Ishikawa (cell line): ENCODE results near the gene ADD3.

Source experiments
- CEBPB ChIP-seq: IDR thresholded peaks from 2 replicates; pipeline ENCODE4 v1.6.1; 2012
- CREB1 ChIP-seq: IDR thresholded peaks from 2 replicates; pipeline ENCODE4 v1.6.1; 2012; ENCODE audit warnings: low read depth
- EGR1 ChIP-seq: IDR thresholded peaks from 2 replicates; pipeline ENCODE4 v1.6.1; 2012
- EP300 ChIP-seq: IDR thresholded peaks from 2 replicates; pipeline ENCODE4 v1.6.1; 2012; ENCODE audit warnings: borderline replicate concordance
- FOXM1 ChIP-seq: IDR thresholded peaks from 2 replicates; pipeline ENCODE4 v1.6.1; 2012; ENCODE audit warnings: low read depth, borderline replicate concordance
- NFIC ChIP-seq: IDR thresholded peaks from 2 replicates; pipeline ENCODE4 v1.6.1; 2012
- RAD21 ChIP-seq: IDR thresholded peaks from 2 replicates; pipeline ENCODE4 v1.6.1; 2012; ENCODE audit warnings: low read depth
- REST ChIP-seq: IDR thresholded peaks from 2 replicates; pipeline ENCODE4 v1.6.1; 2012; ENCODE audit warnings: low read depth, mild to moderate bottlenecking
- TAF1 ChIP-seq: IDR thresholded peaks from 2 replicates; pipeline ENCODE4 v1.6.1; 2012; ENCODE audit warnings: low read depth, mild to moderate bottlenecking
- TCF12 ChIP-seq: IDR thresholded peaks from 2 replicates; pipeline ENCODE4 v1.6.1; 2012; ENCODE audit warnings: low read depth
- TEAD4 ChIP-seq: IDR thresholded peaks from 2 replicates; pipeline ENCODE4 v1.6.1; 2012
- YY1 ChIP-seq: IDR thresholded peaks from 2 replicates; pipeline ENCODE4 v1.6.1; 2012; ENCODE audit warnings: low read depth
- ZBTB7A ChIP-seq: IDR thresholded peaks from 2 replicates; pipeline ENCODE4 v1.6.1; 2012; ENCODE audit warnings: low read depth
- TF ChIP-seq, protein P1 (sequence below): IDR thresholded peaks from 2 replicates; pipeline ENCODE4 v1.6.1; 2012
- TF ChIP-seq, protein P2 (sequence below): IDR thresholded peaks from 2 replicates; pipeline ENCODE4 v1.6.1; 2012

Gene ADD3

DNA sequence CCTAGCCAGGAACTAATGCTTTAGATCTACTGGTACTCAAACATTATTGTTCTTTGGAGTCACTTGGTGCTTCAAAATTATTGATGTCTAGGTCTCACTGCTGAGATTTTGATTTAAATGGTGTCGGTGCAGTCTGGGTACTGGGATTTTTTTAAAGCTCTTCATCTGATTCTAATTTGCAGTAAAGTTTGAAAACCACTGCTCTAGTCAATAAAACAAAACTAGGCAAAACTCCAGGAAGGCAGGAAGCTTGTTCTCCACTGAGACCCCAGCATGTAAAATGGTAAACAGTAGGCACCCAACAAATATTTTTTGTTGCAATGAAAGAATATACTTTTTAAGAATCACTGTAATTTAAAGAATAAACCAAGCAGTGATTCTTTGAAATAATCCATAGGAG, 49.7 kb downstream of the ADD3 start:
- no peak for TF ChIP-seq TCF12
- no peak for TF ChIP-seq FOXM1
- TF ChIP-seq REST = no peak
- TF ChIP-seq, protein P1, sequence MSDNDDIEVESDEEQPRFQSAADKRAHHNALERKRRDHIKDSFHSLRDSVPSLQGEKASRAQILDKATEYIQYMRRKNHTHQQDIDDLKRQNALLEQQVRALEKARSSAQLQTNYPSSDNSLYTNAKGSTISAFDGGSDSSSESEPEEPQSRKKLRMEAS = no peak
- no peak for TF ChIP-seq YY1
- TF ChIP-seq RAD21 = no peak
- TF ChIP-seq NFIC = no peak
- no peak for TF ChIP-seq CREB1
- TF ChIP-seq, protein P2, sequence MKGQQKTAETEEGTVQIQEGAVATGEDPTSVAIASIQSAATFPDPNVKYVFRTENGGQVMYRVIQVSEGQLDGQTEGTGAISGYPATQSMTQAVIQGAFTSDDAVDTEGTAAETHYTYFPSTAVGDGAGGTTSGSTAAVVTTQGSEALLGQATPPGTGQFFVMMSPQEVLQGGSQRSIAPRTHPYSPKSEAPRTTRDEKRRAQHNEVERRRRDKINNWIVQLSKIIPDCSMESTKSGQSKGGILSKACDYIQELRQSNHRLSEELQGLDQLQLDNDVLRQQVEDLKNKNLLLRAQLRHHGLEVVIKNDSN = no peak
- no peak for TF ChIP-seq TAF1
- TF ChIP-seq ZBTB7A = no peak

GRCh38 chr10:110058212-110058611, 50.4 kb downstream of the ADD3 start:
- TF ChIP-seq EP300 (no peak), TAF1 (no peak), TCF12 (no peak)

GRCh38 chr10:110059925-110060324, 52.1 kb downstream of the ADD3 start:
- TF ChIP-seq TAF1 (no peak), EGR1 (no peak)

DNA sequence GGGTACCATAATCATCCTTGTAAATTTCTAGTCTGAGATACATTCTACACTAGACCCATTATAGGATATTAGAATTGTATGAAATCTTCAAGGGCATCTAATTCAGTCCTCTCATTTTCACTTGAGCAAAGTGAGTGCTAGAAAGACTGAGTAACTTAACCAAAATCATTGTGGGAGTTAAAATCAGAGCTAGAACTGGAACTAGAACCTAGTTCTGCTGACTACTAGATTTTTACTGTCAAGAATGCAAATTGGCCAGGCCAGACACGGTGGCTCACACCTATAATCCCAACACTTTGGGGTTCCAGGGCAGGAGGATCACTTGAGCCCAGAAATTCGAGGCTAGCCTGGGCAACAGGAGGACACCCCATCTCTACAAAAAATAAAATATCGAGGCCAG, 53.9 kb downstream of the ADD3 start:
- no peak for TF ChIP-seq EGR1
- no peak for TF ChIP-seq ZBTB7A
- no peak for TF ChIP-seq TAF1
- TF ChIP-seq NFIC = no peak
- no peak for TF ChIP-seq FOXM1
- TF ChIP-seq RAD21 = no peak
- no peak for TF ChIP-seq REST
- TF ChIP-seq, protein P2 = no peak
- TF ChIP-seq EP300 = no peak
- no peak for TF ChIP-seq TCF12
- no peak for TF ChIP-seq CREB1
- no peak for TF ChIP-seq TEAD4
- TF ChIP-seq CEBPB = no peak
- TF ChIP-seq, protein P1 = no peak
- TF ChIP-seq YY1 = no peak

GRCh38 chr10:110065269-110065668, 57.5 kb downstream of the ADD3 start:
- no peak for TF ChIP-seq FOXM1
- no peak for TF ChIP-seq TCF12
- no peak for TF ChIP-seq CREB1
- no peak for TF ChIP-seq TAF1
- no peak for TF ChIP-seq TEAD4
- TF ChIP-seq CEBPB = no peak
- TF ChIP-seq REST = no peak
- TF ChIP-seq EP300 = no peak
- no peak for TF ChIP-seq NFIC
- no peak for TF ChIP-seq YY1
- no peak for TF ChIP-seq ZBTB7A
- no peak for TF ChIP-seq RAD21
- TF ChIP-seq, protein P1 = no peak
- TF ChIP-seq, protein P2 = no peak
